ENCODE measurements around the gene DMBT1.
"Not testable (repeated sequence)": the region's sequence is repeated elsewhere in the genome, so short reads cannot be mapped to it uniquely, and the experiment has no call there.

The DMBT1 gene

DNA sequence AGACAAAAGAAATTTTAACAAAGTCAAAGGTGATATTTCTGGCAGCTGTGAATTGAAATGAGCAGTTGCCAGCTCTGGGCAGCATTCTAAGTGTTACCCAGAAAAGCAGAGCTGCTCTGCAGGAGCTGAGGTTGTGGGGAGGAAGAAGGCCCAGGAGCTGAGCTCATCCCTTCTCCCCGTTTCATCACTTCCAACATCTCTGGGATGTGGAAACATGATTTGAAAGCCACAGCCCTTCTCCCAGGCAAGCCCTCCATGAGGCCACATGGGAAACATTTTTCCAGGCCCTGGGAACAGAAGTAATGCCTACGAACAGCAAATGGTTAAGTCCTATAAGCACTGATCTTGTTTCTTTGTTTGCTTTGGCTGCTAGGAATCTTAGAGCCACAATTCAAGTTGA is 10.9 kb upstream of the DMBT1 start:
- DNase-seq (ENCODE audit: low spot score) = no peak

DNA sequence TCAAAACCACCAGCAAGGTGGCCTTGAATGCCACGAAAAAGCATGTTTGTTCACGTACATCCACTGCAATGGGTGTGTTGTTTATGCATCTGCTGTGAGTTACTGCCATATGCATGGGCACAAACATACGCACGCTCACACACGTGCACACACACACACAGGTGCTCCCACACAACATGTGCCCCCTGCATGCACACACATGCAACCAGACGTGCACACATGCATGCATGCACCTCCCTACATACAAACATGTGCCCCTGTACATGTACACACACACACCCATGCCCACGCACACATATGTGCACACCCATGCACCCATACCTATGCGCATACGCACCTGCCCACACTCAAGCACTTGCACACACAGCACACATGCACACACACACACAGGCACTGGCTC is 10.1 kb upstream of the DMBT1 start:
- DNase-seq (ENCODE audit: low spot score) = no peak

GRCh38 chr10:122550983-122551382 is 9.6 kb upstream of the DMBT1 start:
- DNase-seq (ENCODE audit: low spot score) = no peak

DNA sequence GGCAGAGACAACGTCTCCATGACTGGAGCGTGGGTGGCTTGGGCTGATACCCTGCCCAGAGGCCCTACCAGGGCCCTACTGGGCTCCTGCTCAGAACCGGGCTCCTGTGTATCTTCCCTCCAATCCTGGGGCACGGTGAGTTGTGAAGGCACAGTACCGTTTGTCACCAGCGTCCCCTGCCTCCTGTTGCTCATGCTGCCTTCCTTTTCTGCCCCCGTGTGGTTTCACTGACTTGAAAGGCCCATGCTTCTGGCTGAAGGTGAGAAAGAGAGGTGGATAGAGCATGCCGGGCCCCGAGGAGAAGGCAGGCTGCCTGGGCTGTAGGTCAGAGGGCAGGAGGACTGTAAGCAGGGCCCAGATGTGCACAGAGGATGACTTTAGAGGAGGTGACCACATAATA is 9.1 kb upstream of the DMBT1 start:
- DNase-seq (ENCODE audit: low spot score) = peak; percentile 11

DNA sequence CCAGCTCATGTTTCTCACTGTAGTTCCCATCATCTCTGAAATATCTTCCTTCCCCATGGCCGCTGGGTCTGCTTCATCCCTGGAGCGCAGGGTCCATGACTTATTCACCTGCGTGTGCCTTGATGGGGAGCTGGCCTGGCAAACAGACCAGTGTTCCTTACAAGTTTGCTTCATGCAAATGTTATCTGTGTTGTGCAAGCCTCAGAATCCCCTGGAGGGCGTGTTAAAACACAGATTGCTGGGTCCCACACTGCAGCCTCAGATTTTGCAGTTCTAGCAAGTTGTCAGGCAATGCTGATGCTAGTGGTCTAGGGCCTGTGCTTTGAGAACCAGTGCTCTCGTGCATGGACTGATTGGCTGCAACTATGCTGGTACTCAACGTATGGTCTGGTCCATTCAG is 7.2 kb upstream of the DMBT1 start:
- DNase-seq (ENCODE audit: low spot score) = no peak

- no peak for DNase-seq (ENCODE audit: low spot score)
Measured at GRCh38 chr10:122554131-122555036, 6.2 kb upstream of the DMBT1 start.

DNA sequence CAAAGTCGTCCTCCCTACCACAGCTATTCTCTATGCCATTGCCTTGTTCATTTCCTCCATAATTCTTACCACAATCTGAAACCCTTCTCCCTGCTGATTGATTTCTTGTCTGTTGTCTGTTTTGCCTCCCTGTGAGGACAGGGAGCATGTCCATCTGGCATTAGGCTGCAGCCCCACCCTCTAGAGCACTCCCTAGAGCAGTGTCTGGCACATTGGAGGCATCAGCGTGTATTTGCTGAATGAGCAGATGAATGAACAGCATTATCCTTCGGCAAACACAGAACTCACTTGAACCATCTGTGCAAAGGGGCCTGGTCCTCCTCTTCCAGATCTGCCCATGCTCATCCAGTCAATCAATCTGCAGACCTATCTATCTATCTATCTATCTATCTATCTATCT is 5.1 kb upstream of the DMBT1 start:
- DNase-seq (ENCODE audit: low spot score) = no peak

GRCh38 chr10:122557516-122557915 is 3.0 kb upstream of the DMBT1 start:
- no peak for DNase-seq (ENCODE audit: low spot score)

DNA sequence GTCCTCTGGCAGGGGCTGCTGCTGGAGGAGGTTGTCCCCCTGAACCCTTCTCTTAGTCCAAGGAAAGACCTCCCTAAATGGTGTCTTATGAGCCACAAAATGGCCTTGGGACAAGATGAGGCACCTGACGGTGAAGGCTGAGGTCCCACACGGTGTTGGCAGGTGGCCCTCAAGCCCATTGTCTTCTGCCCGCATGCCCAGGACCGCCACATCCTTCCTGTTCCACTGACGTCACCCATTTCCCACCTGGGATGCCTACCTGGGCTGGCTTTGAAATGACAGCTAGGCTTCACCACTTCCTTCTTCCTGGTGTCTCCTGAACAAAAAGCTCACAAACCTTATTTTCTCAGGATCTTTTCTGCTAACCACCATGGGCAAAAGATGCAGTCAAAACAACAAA is 2.1 kb upstream of the DMBT1 start:
- no peak for DNase-seq (ENCODE audit: low spot score)

DNA sequence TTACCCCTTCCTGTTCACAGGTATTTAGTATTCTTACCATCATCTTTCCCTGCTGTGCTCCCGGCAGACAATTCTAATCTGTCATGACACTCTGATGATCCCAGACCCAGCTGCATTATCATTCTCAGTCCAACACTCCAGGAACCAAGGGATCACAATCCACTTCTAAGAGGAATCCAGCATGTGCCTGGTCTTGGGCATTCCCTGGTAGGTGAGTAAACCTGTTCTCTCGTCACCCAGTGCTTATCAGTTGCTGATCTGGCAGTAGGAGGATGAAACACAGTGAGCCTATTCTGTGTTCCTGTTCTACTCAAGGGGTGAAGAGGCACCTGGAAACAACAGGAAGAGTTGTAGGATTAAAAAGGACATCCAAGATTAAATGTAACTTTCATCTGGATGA is 1.3 kb upstream of the DMBT1 start:
- no peak for DNase-seq (ENCODE audit: low spot score)

DNA sequence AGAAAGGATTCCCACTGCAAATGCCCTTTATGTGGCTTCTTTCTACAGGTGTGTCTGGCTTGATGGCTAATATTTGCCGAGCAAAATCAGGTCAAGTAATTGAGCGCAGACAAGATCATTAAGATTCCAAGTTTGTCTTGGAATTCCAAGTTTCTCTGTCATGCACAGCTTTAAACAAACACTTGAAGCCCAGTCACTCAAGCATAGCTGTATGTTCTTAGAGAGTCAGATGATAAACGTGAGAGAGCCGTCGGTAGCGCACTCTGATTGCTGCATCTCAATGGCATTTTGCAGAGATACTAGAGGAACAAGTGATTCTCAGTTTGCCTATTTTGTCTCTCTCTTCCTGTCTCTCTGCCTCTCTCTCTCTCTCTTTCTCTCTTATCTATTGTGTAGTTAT is 658 bp downstream of the DMBT1 start:
- no peak for DNase-seq (ENCODE audit: low spot score)

DNA sequence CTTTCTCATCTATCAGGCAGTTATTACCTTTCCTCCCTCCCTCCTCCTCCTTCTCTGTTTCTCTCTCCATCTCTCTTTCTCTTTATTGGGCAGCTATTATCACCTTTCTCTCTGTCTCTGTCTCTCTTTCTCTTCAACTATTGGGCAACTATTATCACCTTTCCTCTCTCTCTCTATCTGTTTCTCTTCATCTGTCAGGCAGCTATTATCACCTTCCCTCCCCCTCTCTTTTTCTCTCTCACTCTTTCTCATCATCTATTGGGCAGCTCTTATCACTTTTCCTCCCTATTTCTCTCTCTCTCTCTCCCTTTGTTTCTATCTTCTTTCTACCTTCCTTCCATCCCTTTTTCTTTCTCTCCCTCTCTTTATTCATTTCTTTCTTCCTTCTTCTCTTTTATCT is 1.2 kb downstream of the DMBT1 start:
- no peak for DNase-seq (ENCODE audit: low spot score)

DNA sequence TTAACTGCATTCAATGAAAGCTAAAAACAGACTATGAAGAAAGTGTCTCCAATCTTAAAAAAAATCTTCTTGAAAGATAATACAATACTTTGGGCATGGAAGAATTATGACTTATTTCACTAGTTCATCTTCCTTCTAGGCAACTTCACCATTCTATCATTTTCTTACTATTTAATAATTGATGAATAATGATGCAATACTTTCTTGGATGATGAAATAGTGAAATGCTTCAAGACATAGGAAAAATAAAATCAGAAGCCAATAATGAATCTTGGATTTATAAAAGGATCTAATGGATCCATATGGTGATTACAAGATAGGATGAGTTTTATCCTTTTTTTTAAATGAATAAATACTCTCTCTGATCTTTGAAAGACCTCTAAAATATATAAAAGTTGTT is 4.4 kb downstream of the DMBT1 start:
- no peak for DNase-seq (ENCODE audit: low spot score)

DNA sequence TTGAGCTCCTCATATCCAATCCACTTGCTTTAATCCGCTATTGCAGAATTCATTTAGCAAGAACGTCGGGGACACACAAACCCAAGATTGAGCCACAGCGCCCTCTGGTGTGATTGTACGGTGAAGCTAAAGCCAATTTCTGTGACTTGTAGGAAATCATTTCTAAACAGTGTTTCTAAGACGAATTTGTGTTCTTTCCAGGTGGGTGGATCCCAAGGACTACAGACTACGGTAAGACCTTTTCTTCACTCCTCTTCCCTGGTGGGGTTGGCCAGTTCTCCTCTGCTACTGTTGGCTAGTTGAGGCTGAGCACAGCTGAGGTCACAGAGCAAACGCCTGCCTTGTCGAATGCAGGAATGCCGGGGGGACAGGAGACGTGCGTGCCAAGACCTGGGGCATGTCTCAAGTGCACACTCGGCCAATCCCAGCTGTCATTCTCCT is 5.2 kb downstream of the DMBT1 start:
- DNase-seq (ENCODE audit: low spot score) = peak; percentile 68

GRCh38 chr10:122566632-122567031 is 6.1 kb downstream of the DMBT1 start:
- no peak for DNase-seq (ENCODE audit: low spot score)

DNA sequence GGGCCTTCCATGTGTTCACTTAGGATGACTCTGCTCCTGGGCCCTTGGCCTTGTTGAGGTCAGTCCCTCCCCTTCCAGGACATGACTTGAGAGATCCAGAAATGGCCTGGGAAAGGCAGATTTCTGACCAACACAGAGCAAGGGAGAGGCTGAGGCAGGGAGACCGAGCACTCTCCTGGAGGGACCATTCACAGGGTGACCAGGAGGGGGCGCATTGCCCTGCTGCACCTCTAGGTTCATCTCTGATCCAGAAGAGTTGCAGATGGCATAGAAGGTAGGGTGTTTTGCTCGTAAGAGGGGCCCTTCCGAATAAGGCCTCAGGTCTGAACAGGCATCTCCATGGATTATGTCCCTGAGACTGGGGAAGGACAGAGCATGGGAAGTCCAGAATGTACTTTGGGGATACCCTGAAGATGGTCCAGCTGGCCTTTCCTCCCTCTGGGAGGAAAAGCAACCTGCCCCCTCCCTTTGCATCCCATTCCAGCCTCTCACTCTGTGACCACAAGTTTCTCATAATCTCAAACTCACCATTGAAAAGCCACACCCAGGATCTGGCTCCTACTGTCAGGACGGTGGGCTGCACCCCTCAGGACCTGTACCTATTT is 6.6 kb downstream of the DMBT1 start:
- peak; percentile 38 for DNase-seq (ENCODE audit: low spot score)

- no peak for DNase-seq (ENCODE audit: low spot score)
Measured at GRCh38 chr10:122568551-122568950, 8.0 kb downstream of the DMBT1 start.

GRCh38 chr10:122570920-122571319 is 10.4 kb downstream of the DMBT1 start:
- no peak for DNase-seq (ENCODE audit: low spot score)

GRCh38 chr10:122571892-122572291 is 11.3 kb downstream of the DMBT1 start:
- no peak for DNase-seq (ENCODE audit: low spot score)

GRCh38 chr10:122575776-122576175 is 15.2 kb downstream of the DMBT1 start:
- DNase-seq (ENCODE audit: low spot score) = no peak

- DNase-seq (ENCODE audit: low spot score) = no peak
Measured at GRCh38 chr10:122576291-122576690, 15.7 kb downstream of the DMBT1 start.

DNA sequence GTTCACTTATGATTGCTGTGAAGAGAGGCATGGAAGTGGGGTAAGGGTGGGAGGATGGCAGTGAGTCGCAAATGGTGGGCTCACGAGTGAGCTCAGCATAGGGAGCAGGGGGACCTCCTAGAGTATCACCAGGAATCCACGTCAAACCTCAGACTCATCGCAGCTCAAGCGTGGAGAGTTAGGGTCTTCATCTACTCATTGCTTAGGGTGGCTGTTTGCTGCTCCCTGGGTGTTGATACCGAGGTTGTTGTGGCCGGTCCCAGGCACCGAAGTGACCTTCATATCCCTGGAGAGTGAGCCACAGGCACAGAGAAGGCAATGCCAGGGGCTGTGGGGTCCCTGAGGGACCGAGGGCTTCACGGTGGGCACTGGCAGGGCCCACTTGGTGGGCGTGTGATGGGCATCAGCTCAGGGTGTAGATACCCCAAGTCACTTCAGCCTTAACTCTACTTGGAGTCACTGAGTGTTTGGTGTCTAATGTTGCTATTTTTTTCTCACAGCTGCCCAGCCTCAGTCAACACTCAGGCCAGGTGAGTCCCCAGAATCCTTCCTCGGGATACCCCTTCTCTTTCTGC is 16.8 kb downstream of the DMBT1 start:
- DNase-seq (ENCODE audit: low spot score) = no peak

- DNase-seq (ENCODE audit: low spot score) = not testable (repeated sequence)
Measured at GRCh38 chr10:122586070-122586469, 25.5 kb downstream of the DMBT1 start.

Data from activated CD4-positive, alpha-beta T cell treated with anti-CD3 and anti-CD28 coated beads, Interleukin-2, Interleukin-4, amounts not matched to agents 100 ng/mL and 50 ng/mL, durations not matched to agents 16 hours and 8 hours (primary cell).